K562 (cell line): ENCODE data around the gene KRT6C. TPM values are rescaled to one million over a fixed set of nuclear protein-coding genes. Genes with fewer than 3 reads are reported as not detected.

Experiments
- ATAC-seq: fragments of 200-7000 bp; cut with Tn5 transposase; 3 replicates; pipeline ENCODE4 v1.9.1; 2020; ENCODE audit warnings: moderate library complexity
- BruUV-seq: library from RNA; stranded (reverse); fragments of 400-500 nt; replicated peaks from 2 replicates; lab custom pipeline; 2021; lab: Mats Ljungman, UMichigan
- CTCF ChIA-PET: fragments of 300-600 bp; formaldehyde crosslinking; extraction: SDS; loops from one replicate; lab custom pipeline; 2021; ENCODE audit warnings: low intra/inter-chr PET ratio; lab: Yijun Ruan, JAX
- POLR2A ChIA-PET: fragments of 300-600, 350-650 bp; sonication (Branson Sonifier 250); formaldehyde crosslinking; extraction: SDS; loops from one replicate; lab custom pipeline; 2021; ENCODE audit warnings: antibody characterized with exemption, inconsistent platforms; lab: Yijun Ruan, JAX
- DNase-seq, 4 experiments: peaks; one replicate each; pipeline versions ENCODE4 v3.0.0 to v3.0.0-alpha.2; 2011 to 2018; ENCODE audit warnings: low spot score in 3 of 4, mixed read lengths in 3 of 4; ENCODE audit errors: extremely low read depth in 1 of 4
- FAIRE-seq: peaks from 2 replicates; lab custom pipeline; 2011; peaks lifted over from hg19 to GRCh38; lab: Jason Lieb, UNC
- H2AFZ ChIP-seq: 2 replicates; pipeline ENCODE4 v1.6.0; 2011; ENCODE audit warnings: low read depth, low read length, control low read depth, inconsistent platforms
- H3K27ac ChIP-seq: fragments of 200-600 bp; 3 replicates; pipeline ENCODE4 v1.8.0; 2011; ENCODE audit warnings: low read depth, mild to moderate bottlenecking, control low read depth, inconsistent platforms, low read length, moderate library complexity, mixed read lengths; ENCODE audit errors: extremely low read depth
- H3K27me3 ChIP-seq, 2 experiments: fragments of 300-600 bp in 1 of 2; 2 replicates in 1 of 2; 3 replicates in 1 of 2; pipeline versions ENCODE4 v1.6.0 to v1.8.0; 2011; ENCODE audit warnings: inconsistent platforms in 2 of 2, low read length in 2 of 2, mild to moderate bottlenecking in 1 of 2, mixed read lengths in 1 of 2, moderate library complexity in 1 of 2; ENCODE audit not compliant: control insufficient read depth in 2 of 2, insufficient read depth in 2 of 2
- H3K36me3 ChIP-seq: fragments of 300-600 bp; 3 replicates; pipeline ENCODE4 v1.8.0; 2011; ENCODE audit warnings: mild to moderate bottlenecking, low read length, inconsistent platforms; ENCODE audit not compliant: control insufficient read depth, insufficient read depth
- H3K4me1 ChIP-seq, 2 experiments: fragments of 200-600 bp in 1 of 2; replicated peaks in 1 of 2; 2 replicates in 1 of 2; 3 replicates in 1 of 2; pipeline versions ENCODE4 v1.5.1 to v1.8.0; 2011; ENCODE audit warnings: inconsistent platforms in 2 of 2, low read length in 2 of 2, mild to moderate bottlenecking in 1 of 2, mixed read lengths in 1 of 2, moderate library complexity in 1 of 2; ENCODE audit not compliant: control insufficient read depth in 2 of 2, insufficient read depth in 2 of 2
- H3K4me2 ChIP-seq: 2 replicates; pipeline ENCODE4 v1.6.1; 2011; ENCODE audit warnings: low read length, control low read depth, inconsistent platforms, mixed read lengths; ENCODE audit not compliant: insufficient read depth
- H3K4me3 ChIP-seq: fragments of 200-600 bp; sonication (generic), shearing (Covaris generic); 2 replicates; pipeline ENCODE4 v1.5.1; 2016; ENCODE audit warnings: control low read depth, inconsistent platforms
- H3K79me2 ChIP-seq: fragments of 200-600 bp; 3 replicates; pipeline ENCODE4 v1.8.0; 2011; ENCODE audit warnings: low read length, inconsistent platforms; ENCODE audit not compliant: control insufficient read depth, insufficient read depth
- H3K9ac ChIP-seq, 2 experiments: 2 replicates each; pipeline versions ENCODE4 v1.6.0 to v1.6.1; 2011; ENCODE audit warnings: low read depth in 2 of 2, low read length in 2 of 2, control low read depth in 1 of 2, inconsistent platforms in 1 of 2, mild to moderate bottlenecking in 1 of 2, mixed read lengths in 1 of 2; ENCODE audit not compliant: insufficient read depth in 1 of 2
- H3K9me1 ChIP-seq: one replicate; pipeline ENCODE4 v1.6.0; 2011; ENCODE audit warnings: inconsistent platforms, mild to moderate bottlenecking, low read length, moderate library complexity; ENCODE audit not compliant: control insufficient read depth, insufficient read depth
- H3K9me3 ChIP-seq: replicated peaks from 2 replicates; pipeline ENCODE4 v1.5.1; 2011; ENCODE audit warnings: low read depth, low read length, inconsistent platforms; ENCODE audit not compliant: control insufficient read depth, insufficient read depth
- H4K20me1 ChIP-seq: replicated peaks from 2 replicates; pipeline ENCODE4 v1.6.1; 2011; ENCODE audit warnings: low read length, inconsistent platforms, mixed read lengths; ENCODE audit not compliant: control insufficient read depth, insufficient read depth
- CHD1 ChIP-seq: fragments of 200-600 bp; sonication (generic); IDR thresholded peaks from one replicate; pipeline ENCODE4 v1.6.1; 2012; ENCODE audit warnings: mild to moderate bottlenecking, moderate library complexity, low read length, inconsistent platforms
- HLTF ChIP-seq: fragments of 450-650 bp; IDR thresholded peaks from 2 replicates; pipeline ENCODE4 v1.6.1; 2016
- WGBS: fragments of 100-300 bp; shearing (Covaris generic); methylation state at CpG from one replicate; pipeline ENCODE4 v1.1.6; 2016; ENCODE audit warnings: low coverage, mixed read lengths; ENCODE audit not compliant: insufficient coverage; ENCODE audit errors: missing lambda C conversion rate; 5-methylcytosine and 5-hydroxymethylcytosine counted together
- in situ Hi-C: fragments of 300-500 bp; cut with MboI; formaldehyde crosslinking; loops from 4 replicates; pipeline ENCODE4 v1.15.0; 2018; ENCODE audit warnings: inconsistent platforms, mixed read lengths
- intact Hi-C: fragments of 100-400 bp; cut with micrococcal nuclease; formaldehyde crosslinking; loops from 2 replicates; pipeline ENCODE4 v1.14.2; 2022
- polyA plus RNA-seq, 8 experiments: library from polyadenylated mRNA; depleted of rRNA in 4 of 8; stranded (reverse) in 5 of 8; unstranded in 3 of 8; fragments of >200 nt; fragmentation: Nextera tagmentation in 2 of 8; fragmentation: Illumina TruSeq in 1 of 8; extraction: Ambion mirVana in 2 of 8; extraction: Trizol in 1 of 8; gene quantifications; 2 replicates each; pipeline versions ENCODE4 v1.2.1 to v1.2.3, GENCODE V29; 2011 to 2014; ENCODE audit warnings: inconsistent platforms in 1 of 8, missing spikeins in 1 of 8
- total RNA-seq, 7 experiments: library from RNA; depleted of rRNA in 6 of 7; stranded (reverse); fragments of >200 nt in 6 of 7; fragmentation: Illumina TruSeq in 2 of 7; extraction: Trizol in 2 of 7; gene quantifications; 2 replicates each; pipeline versions ENCODE4 v1.2.1 to v1.2.3, GENCODE V29; 2011 to 2021; ENCODE audit warnings: low replicate concordance in 1 of 7
- TF ChIP-seq, protein P1 (sequence below): fragments of 250-450 bp; sonication (Bioruptor Pico); IDR thresholded peaks from 2 replicates; pipeline ENCODE4 v1.4.0; 2020; ENCODE audit warnings: mild to moderate bottlenecking, moderate library complexity, borderline replicate concordance

KRT6C gene
- total and polyA plus RNA-seq, 9 of the 15 experiments (the other 6 are each of a cell fraction or from before 2014, with no cell fraction given): not detected

DNA sequence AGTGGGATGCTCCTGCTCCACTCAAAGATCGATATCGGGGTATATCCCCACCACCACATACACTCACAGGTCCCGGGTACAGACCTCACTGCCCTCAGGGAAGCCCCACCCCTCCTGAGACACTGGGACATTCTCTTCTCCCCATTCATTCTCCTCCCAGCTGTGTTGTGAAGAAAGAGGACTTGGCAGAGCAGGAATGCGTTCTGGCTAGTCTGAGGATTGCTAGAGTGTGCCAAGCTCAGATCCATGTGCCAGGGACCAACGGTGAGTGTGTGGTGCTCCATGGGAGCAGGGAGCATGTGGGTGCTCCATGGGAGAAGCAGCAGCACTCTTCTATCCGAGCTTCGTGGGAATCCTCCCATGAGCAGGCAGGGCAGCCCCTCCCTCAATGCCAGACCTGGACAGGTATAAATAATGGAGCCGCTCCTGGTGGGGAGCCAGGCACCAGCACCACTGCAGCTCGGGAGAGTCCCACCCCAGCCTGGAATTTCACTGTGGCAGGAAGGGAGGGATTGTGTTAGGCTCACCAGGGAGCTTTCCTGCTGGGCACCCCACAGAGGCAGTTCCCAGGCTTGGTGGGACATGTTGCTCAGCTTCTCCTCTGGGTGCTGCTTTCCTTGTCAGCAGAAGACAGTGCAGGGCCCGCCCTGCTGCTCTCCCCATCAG, 48.9 kb upstream of the KRT6C start:
- no peak overlapping the region for H3K9ac ChIP-seq
- no peaks in the 10 kb centered on the region for H3K9me3 ChIP-seq
- no peak overlapping the region for H2AFZ ChIP-seq
- no peaks in the 10 kb centered on the region for H3K9me1 ChIP-seq
- H3K27ac ChIP-seq: no peak overlapping the region
- POLR2A ChIA-PET: no interaction called here
- no peak for ATAC-seq
- in situ Hi-C loops: no loop called here
- no peaks in the 10 kb centered on the region for H3K79me2 ChIP-seq
- no peak for FAIRE-seq
- H3K27me3 ChIP-seq: peaks cover 15 to 72% of the 10 kb centered on the region in 2 experiments; a peak in 4 of 5 replicates
- no peak for DNase-seq
- H3K4me2 ChIP-seq: no peak overlapping the region
- intact Hi-C loops: no loop called here
- CTCF ChIA-PET: no interaction called here
- no peaks in the 10 kb centered on the region for H3K36me3 ChIP-seq
- H3K4me3 ChIP-seq: no peak overlapping the region
- BruUV-seq: no TSS peak
- WGBS: 0% methylated on average over 9 of the region's 10 CpGs
- no peak for TF ChIP-seq CHD1
- TF ChIP-seq, protein P1, sequence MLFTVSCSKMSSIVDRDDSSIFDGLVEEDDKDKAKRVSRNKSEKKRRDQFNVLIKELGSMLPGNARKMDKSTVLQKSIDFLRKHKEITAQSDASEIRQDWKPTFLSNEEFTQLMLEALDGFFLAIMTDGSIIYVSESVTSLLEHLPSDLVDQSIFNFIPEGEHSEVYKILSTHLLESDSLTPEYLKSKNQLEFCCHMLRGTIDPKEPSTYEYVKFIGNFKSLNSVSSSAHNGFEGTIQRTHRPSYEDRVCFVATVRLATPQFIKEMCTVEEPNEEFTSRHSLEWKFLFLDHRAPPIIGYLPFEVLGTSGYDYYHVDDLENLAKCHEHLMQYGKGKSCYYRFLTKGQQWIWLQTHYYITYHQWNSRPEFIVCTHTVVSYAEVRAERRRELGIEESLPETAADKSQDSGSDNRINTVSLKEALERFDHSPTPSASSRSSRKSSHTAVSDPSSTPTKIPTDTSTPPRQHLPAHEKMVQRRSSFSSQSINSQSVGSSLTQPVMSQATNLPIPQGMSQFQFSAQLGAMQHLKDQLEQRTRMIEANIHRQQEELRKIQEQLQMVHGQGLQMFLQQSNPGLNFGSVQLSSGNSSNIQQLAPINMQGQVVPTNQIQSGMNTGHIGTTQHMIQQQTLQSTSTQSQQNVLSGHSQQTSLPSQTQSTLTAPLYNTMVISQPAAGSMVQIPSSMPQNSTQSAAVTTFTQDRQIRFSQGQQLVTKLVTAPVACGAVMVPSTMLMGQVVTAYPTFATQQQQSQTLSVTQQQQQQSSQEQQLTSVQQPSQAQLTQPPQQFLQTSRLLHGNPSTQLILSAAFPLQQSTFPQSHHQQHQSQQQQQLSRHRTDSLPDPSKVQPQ: no peak
- TF ChIP-seq HLTF: no peak
- H4K20me1 ChIP-seq: peaks cover 4% of the 10 kb centered on the region; the same call in 1 of the 2 replicates
- no peaks in the 10 kb centered on the region; a peak in 1 of 5 replicates for H3K4me1 ChIP-seq
